GM12872 (cell line): ENCODE measurements around the gene AURKA.

Experiments used
- CTCF ChIP-seq: IDR thresholded peaks from 3 replicates; pipeline ENCODE4 v1.5.1; 2011; ENCODE audit warnings: low read depth, mild to moderate bottlenecking, low read length, moderate library complexity; ENCODE audit not compliant: insufficient read depth

AURKA gene

DNA sequence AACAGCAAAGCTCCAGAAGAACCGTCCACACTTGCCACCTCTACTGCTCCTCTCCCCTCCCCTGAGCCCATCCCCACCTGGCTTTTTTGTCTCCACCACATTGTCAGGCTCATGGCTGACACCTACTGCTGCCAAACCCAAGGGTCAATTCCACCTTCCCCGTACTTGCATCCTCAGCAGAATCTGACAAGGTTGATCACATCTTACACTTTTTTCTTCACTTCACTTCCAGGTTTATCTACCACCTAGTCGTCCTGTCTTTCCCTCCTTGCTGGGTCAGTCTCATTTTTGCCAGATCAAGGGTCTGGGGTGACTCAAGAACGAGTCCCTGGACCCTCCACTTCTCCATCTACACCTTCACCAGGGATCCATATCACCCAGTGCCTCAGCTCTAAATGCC lies 3.1 kb downstream of the AURKA start:
- TF ChIP-seq CTCF: no peak

GRCh38 chr20:56386219-56386618 lies 5.8 kb downstream of the AURKA start:
- TF ChIP-seq CTCF: no peak

- no peak for TF ChIP-seq CTCF
These were observed 6.9 kb downstream of the AURKA start for GRCh38 chr20:56385130-56385529.

GRCh38 chr20:56383334-56383733 lies 8.7 kb downstream of the AURKA start:
- no peak for TF ChIP-seq CTCF

- TF ChIP-seq CTCF: no peak
These were observed 9.3 kb downstream of the AURKA start for GRCh38 chr20:56382696-56383095.

DNA sequence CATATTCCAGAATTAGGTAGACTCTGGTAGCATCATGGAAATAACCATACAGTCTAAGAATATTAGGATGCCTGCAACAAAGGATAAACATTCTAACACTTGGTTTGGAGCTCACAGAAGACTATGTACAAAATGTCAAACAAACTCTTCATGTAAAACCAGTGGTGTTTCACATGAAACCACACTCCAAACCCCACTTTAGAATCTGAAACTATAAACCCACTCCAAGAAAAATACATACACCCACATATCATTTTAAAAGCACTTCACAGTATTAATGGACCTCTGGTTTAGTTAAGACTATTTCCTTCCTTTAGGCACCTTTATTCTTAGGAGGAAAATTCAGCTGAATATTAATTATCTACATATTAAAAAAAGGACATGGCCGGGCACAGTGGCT lies 10.5 kb downstream of the AURKA start:
- no peak for TF ChIP-seq CTCF

GRCh38 chr20:56380375-56380774 lies 11.6 kb downstream of the AURKA start:
- no peak for TF ChIP-seq CTCF

- TF ChIP-seq CTCF: no peak
These were observed 13.6 kb downstream of the AURKA start for GRCh38 chr20:56378386-56378785.
